PC-9 (cell line): ENCODE measurements around the gene STK36.
"Not testable (repeated sequence)": the region's sequence is repeated elsewhere in the genome, so short reads cannot be mapped to it uniquely, and the experiment has no call there.

Experiments
- CTCF ChIP-seq: fragments of 200-600 bp; sonication (generic); conservative IDR thresholded peaks from 2 replicates; pipeline ENCODE4 v1.6.1; 2017; ENCODE audit warnings: mixed run types, antibody characterized with exemption, mild to moderate bottlenecking, moderate library complexity
- EZH2 ChIP-seq: fragments of 200-600 bp; sonication (generic); IDR thresholded peaks from 2 replicates; pipeline ENCODE4 v1.8.0; 2017; ENCODE audit warnings: antibody characterized with exemption, low read depth

DNA sequence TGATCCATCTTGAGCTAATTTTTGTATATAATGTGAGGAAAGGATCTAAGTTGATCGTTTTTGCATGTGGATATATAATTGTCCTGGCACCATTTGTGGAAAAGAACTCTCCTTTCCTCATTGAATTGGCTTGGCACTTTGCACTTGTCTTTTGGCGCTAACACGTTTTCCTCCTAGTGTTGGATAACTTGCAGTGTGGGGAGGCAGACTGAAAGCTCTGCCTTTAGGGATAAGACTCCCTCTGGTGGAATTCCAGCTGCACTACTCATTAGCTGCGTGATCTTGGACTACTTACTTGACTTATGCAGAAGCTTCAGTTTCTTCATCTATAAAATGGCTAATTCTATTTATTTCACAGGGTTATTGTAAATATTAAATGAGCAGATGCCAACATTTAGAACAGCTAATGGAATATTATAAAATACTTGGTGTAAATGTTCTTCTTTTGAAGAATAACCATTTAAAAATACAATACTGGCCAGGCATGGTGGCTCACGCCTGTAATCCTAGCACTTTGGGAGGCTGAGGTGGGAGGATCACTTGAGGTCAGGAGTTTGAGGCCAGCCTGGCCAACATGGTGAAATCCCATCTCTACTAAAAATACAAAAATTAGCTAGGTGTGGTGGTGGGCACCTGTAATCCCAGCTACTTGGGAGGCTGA lies 15.6 kb downstream of the STK36 start:
- TF ChIP-seq CTCF, result peak; percentile 74
- not testable (repeated sequence) for TF ChIP-seq EZH2
